GM18519 (cell line): ENCODE data around the gene SRRM1.

Experiments
- ATAC-seq: cut with Tn5 transposase; IDR thresholded peaks from one replicate; pipeline ENCODE4 v1.9.1; 2021; ENCODE audit warnings: mild to moderate bottlenecking, moderate library complexity; ENCODE audit not compliant: unreplicated experiment, low FRiP score

Gene SRRM1

GRCh38 chr1:24642481-24643362 is at the start of gene SRRM1:
TSS of gene SRRM1 (plus strand) at chr1:24643302. CDS start at chr1:24643327, 25 bp downstream.
- peak; percentile 81 for ATAC-seq

GRCh38 chr1:24594328-24594598 is 48.8 kb upstream of the SRRM1 start:
- no peak for ATAC-seq

DNA sequence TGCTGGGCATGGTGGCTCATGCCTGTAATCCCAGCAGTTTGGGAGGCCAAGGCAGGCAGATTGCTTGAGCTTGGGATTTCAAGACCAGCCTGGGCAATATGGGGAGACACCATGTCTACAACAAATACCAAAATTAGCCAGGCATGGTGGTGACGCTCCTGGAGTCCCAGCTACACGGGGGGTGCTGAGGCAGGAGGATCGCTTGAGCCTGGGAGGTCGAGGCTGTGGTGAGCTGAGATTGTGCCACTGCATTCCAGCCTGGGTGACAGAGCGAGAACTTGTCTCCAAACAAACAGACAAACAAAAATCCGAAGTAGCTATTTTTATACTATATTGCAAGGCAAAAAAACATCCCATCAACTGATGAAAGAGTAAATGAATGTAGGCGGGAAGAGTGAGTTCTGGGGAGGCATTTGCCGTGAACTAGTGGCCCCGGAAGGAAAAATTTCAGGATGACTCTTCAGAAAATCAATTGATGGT is 46.7 kb upstream of the SRRM1 start:
- no peak for ATAC-seq

DNA sequence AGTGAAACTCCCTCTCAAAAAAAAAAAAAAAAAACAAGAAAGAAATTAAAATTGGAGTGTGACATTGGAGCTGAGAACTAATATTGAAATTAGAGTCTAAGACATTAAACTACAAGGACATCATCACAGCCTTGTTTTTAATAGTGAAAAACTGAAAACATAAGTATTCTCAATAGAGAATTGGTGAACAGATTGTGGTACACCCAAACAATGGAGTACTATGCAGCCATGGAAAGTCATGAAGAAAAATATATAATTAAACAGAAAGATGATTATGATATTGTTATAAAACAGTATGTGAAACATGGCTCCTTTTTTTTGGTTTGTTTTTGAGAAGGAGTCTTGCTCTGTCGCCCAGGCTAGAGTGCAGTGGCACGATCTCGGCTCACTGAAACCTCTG is 43.8 kb upstream of the SRRM1 start:
- no peak for ATAC-seq

- ATAC-seq: no peak
Observed at GRCh38 chr1:24600551-24600950, 42.6 kb upstream of the SRRM1 start.

- ATAC-seq: no peak
Observed at GRCh38 chr1:24605534-24606295, 37.4 kb upstream of the SRRM1 start.

DNA sequence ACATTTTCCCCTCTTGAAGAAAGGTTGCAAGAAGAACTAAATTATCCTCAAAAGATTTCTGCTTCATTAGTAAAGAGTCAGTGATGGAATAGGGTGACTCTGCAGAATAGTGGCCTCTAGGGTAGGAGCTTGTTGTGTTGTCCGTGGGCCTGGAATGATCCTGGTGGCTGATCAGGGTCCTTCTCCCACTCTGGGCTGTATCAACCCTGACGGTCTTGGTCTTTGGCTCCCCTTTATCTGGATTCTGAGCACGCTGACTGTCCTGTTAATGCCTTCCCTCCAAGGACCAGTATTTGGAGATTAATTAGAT is 36.9 kb upstream of the SRRM1 start:
- ATAC-seq: no peak

- no peak for ATAC-seq
Observed at GRCh38 chr1:24606621-24607020, 36.5 kb upstream of the SRRM1 start.

- ATAC-seq: no peak
Observed at GRCh38 chr1:24609949-24610517, 33.1 kb upstream of the SRRM1 start.

DNA sequence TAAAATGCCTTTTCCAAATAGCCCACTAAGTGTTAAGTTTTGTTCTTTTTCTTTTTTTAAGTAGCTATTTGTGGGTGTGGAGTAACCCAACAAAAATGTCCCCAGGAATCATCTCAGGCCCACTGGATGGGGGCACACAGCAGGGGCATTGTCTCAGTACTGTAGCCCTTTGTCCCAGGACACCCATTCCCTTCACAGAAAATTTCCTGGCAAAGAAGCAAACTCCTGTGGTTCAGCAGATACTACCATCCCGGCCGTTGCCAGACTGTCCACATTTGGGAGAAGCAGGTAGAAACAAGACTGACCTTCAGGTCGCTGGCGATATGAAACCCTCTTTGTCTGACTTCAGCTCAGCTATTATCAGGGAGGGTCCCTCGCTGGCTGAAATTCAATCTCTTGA is 23.7 kb upstream of the SRRM1 start:
- ATAC-seq: no peak

DNA sequence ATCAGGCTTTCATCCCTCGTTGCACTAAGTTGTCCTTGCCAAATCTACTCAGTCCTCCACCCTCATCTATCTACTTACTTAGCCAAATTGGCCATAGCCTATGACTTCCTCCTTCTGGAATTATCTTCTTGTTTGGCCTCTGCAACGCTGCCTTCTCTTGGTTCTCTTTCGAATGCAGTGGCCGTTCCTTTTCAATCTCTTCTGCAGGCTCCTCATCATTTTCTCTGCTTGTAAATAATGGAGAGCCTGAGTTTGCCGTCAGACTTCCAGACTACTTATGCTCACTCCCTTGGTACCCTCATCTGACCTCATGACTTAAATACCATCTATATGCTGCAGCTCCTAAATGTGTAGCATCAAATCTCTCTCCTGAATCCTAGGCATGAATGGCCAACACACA is 22.4 kb upstream of the SRRM1 start:
- ATAC-seq: no peak

GRCh38 chr1:24621121-24621520 is 22.0 kb upstream of the SRRM1 start:
- ATAC-seq: no peak

DNA sequence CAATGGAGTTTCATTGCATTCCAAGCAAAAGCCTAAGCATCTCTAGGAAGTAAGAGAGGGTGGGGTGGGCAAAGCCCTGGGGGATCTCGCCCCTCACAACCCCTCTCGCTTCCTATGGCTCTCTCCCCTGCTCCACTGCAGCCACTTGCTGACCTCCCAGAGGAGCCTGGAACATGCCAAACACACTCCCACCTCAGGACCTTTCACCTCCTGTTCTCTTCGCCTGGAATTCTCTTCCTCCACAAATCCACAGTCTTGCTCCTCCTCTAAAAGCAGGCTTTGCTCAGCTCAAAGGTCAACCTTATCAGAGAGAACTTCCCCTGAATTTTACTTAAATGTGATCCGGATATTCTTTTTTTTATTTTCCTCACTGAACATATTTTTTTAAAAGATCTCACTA is 20.9 kb upstream of the SRRM1 start:
- no peak for ATAC-seq

- ATAC-seq: no peak
Observed at GRCh38 chr1:24632832-24633175, 10.3 kb upstream of the SRRM1 start.

- ATAC-seq: no peak
Observed at GRCh38 chr1:24635195-24635843, 7.8 kb upstream of the SRRM1 start.

GRCh38 chr1:24636661-24637357 is 6.3 kb upstream of the SRRM1 start:
- no peak for ATAC-seq

- no peak for ATAC-seq
Observed at GRCh38 chr1:24639094-24639493, 4.0 kb upstream of the SRRM1 start.

DNA sequence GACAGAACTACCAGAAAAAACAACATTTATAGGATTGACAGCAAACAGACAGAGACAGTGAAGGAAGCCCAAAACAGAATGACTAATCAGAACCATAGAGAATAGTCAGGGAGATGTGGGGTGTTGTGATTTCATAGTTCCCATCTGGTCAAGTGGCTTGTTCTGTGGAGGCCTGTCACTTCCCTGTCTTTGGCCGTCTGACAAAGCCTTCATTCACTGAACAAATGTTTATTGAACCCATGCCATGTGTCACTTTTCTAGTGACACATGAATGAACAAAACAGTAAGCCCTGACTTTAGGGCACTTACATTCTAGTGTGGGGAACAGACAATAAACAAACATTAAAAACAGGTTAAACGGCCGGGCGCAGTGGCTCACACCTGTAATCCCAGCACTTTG is 3.2 kb upstream of the SRRM1 start:
- no peak for ATAC-seq

DNA sequence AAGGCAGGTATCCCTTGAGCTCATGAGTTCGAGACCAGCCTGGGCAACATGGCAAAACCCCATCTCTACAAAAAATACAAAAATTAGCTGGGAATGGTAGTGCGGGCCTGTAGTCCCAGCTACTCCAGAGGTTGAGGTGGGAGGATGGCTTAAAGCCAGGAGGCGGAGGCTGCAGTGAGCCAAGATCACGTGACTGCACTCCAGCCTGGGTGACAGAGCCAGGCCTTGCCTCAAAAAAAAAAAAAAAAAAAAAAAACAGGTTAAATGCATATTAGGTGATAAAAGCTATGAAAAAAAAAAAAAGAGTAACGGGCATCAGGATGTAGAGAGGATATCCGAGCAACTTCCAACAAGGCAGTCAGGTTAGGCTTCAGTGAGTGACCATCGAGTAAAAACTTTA is 2.8 kb upstream of the SRRM1 start:
- ATAC-seq: no peak

GRCh38 chr1:24641646-24642151 is 1.4 kb upstream of the SRRM1 start:
- no peak for ATAC-seq
